WTC11 (cell line): Measurements from ENCODE around the gene TBL1XR1. TPM values are rescaled to one million over a fixed set of nuclear protein-coding genes. Genes with fewer than 3 reads are reported as not detected.

Experiments used
- ATAC-seq: fragments of 200-7000 bp; cut with Tn5 transposase; 2 replicates; pipeline ENCODE4 v1.10.0; 2021; ENCODE audit warnings: mild to moderate bottlenecking, moderate library complexity
- CTCF ChIA-PET: fragments of 300-600 bp; sonication (Branson Sonifier 250); formaldehyde crosslinking; loops from one replicate; lab custom pipeline; 2021; ENCODE audit warnings: antibody characterized with exemption; lab: Charles Lee
- POLR2A ChIA-PET: fragments of 350-600 bp; sonication (Branson Sonifier 250); formaldehyde crosslinking; loops from one replicate; lab custom pipeline; 2021; ENCODE audit warnings: antibody characterized with exemption; lab: Charles Lee
- DNase-seq: peaks from one replicate; pipeline ENCODE4 v3.0.0; 2021; ENCODE audit warnings: low spot score
- H3K27ac Mint-ChIP-seq: 2 replicates; pipeline ENCODE4 v1.8.0; 2021; ENCODE audit warnings: mixed read lengths
- H3K27me3 Mint-ChIP-seq: 2 replicates; pipeline ENCODE4 v1.8.0; 2021; ENCODE audit warnings: low read depth, mild to moderate bottlenecking, moderate library complexity, mixed read lengths
- H3K36me3 Mint-ChIP-seq: 2 replicates; pipeline ENCODE4 v1.8.0; 2021; ENCODE audit warnings: mixed read lengths
- H3K4me1 Mint-ChIP-seq: 2 replicates; pipeline ENCODE4 v1.8.0; 2022; ENCODE audit warnings: mixed read lengths
- H3K4me3 Mint-ChIP-seq: 2 replicates; pipeline ENCODE4 v1.8.0; 2021; ENCODE audit warnings: mild to moderate bottlenecking, moderate library complexity, mixed read lengths
- H3K9me3 Mint-ChIP-seq: 2 replicates; pipeline ENCODE4 v1.8.0; 2021; ENCODE audit warnings: mixed read lengths
- AR ChIP-seq: fragments of 250-450 bp; sonication (Bioruptor Pico); IDR thresholded peaks from 2 replicates; pipeline ENCODE4 v1.9.0; 2021; ENCODE audit warnings: mild to moderate bottlenecking
- ATF6 ChIP-seq: sonication (generic); formaldehyde crosslinking; IDR thresholded peaks from 2 replicates; pipeline ENCODE4 v1.8.1; 2023; ENCODE audit warnings: mild to moderate bottlenecking, missing genetic modification reagents
- CBFB ChIP-seq: sonication (generic); formaldehyde crosslinking; IDR thresholded peaks from 2 replicates; pipeline ENCODE4 v1.8.1; 2022; ENCODE audit warnings: mild to moderate bottlenecking, low read depth, missing genetic modification reagents
- E2F5 ChIP-seq: sonication (generic); formaldehyde crosslinking; IDR thresholded peaks from 2 replicates; pipeline ENCODE4 v1.8.1; 2022; ENCODE audit warnings: mild to moderate bottlenecking, moderate library complexity, missing genetic modification reagents
- FOXP4 ChIP-seq: sonication (generic); formaldehyde crosslinking; IDR thresholded peaks from 2 replicates; pipeline ENCODE4 v1.8.0; 2022; ENCODE audit warnings: mild to moderate bottlenecking, missing genetic modification reagents
- GABPB1 ChIP-seq: sonication (generic); formaldehyde crosslinking; IDR thresholded peaks from 2 replicates; pipeline ENCODE4 v1.8.1; 2023; ENCODE audit warnings: mild to moderate bottlenecking, missing genetic modification reagents
- JAZF1 ChIP-seq: fragments of 250-450 bp; sonication (Bioruptor Pico); IDR thresholded peaks from 2 replicates; pipeline ENCODE4 v1.9.0; 2021; ENCODE audit warnings: moderate library complexity, mild to moderate bottlenecking, inconsistent platforms
- MLX ChIP-seq: sonication (generic); formaldehyde crosslinking; IDR thresholded peaks from 2 replicates; pipeline ENCODE4 v1.8.1; 2023; ENCODE audit warnings: mild to moderate bottlenecking, missing genetic modification reagents, moderate library complexity
- NFE2L1 ChIP-seq: sonication (generic); formaldehyde crosslinking; IDR thresholded peaks from 2 replicates; pipeline ENCODE4 v1.8.1; 2023; ENCODE audit warnings: missing genetic modification reagents
- NFYB ChIP-seq: sonication (generic); formaldehyde crosslinking; conservative IDR thresholded peaks from 2 replicates; pipeline ENCODE4 v1.8.0; 2022; ENCODE audit warnings: low read depth, missing genetic modification reagents
- NR1H2 ChIP-seq: sonication (generic); formaldehyde crosslinking; IDR thresholded peaks from 2 replicates; pipeline ENCODE4 v1.9.0; 2021; ENCODE audit warnings: mild to moderate bottlenecking, moderate library complexity, missing genetic modification reagents
- RELA ChIP-seq: sonication (generic); formaldehyde crosslinking; IDR thresholded peaks from 2 replicates; pipeline ENCODE4 v1.8.1; 2022; ENCODE audit warnings: missing genetic modification reagents, mild to moderate bottlenecking, borderline replicate concordance
- STAT6 ChIP-seq: sonication (generic); formaldehyde crosslinking; conservative IDR thresholded peaks from 2 replicates; pipeline ENCODE4 v1.8.1; 2023; ENCODE audit warnings: mild to moderate bottlenecking, low read depth, missing genetic modification reagents, moderate library complexity
- TP53 ChIP-seq: sonication (generic); formaldehyde crosslinking; IDR thresholded peaks from 2 replicates; pipeline ENCODE4 v1.8.1; 2023; ENCODE audit warnings: mild to moderate bottlenecking, missing genetic modification reagents
- ZMAT4 ChIP-seq: fragments of 250-450 bp; sonication (Bioruptor Pico); IDR thresholded peaks from 2 replicates; pipeline ENCODE4 v1.9.0; 2021; ENCODE audit warnings: mild to moderate bottlenecking
- ZNF138 ChIP-seq: sonication (generic); formaldehyde crosslinking; conservative IDR thresholded peaks from 2 replicates; pipeline ENCODE4 v1.8.1; 2022; ENCODE audit warnings: mild to moderate bottlenecking, moderate library complexity, missing genetic modification reagents
- ZNF232 ChIP-seq: sonication (generic); formaldehyde crosslinking; IDR thresholded peaks from 2 replicates; pipeline ENCODE4 v1.8.0; 2022; ENCODE audit warnings: mild to moderate bottlenecking, missing genetic modification reagents
- ZNF396 ChIP-seq: fragments of 250-450 bp; sonication (Bioruptor Pico); IDR thresholded peaks from 2 replicates; pipeline ENCODE4 v1.8.0; 2021; ENCODE audit warnings: mild to moderate bottlenecking, moderate library complexity, borderline replicate concordance
- ZNF425 ChIP-seq: fragments of 250-450 bp; sonication (Bioruptor Pico); conservative IDR thresholded peaks from 2 replicates; pipeline ENCODE4 v1.9.0; 2021; ENCODE audit warnings: mild to moderate bottlenecking
- ZNF671 ChIP-seq: fragments of 250-450 bp; sonication (Bioruptor Pico); IDR thresholded peaks from 2 replicates; pipeline ENCODE4 v1.8.0; 2021; ENCODE audit warnings: mild to moderate bottlenecking
- total RNA-seq: library from RNA; stranded (reverse); gene quantifications from 3 replicates; pipeline ENCODE4 v1.2.3, GENCODE V29; 2021

The TBL1XR1 gene
- total RNA-seq, 1 experiment from 2014 or later, result 148 TPM

- H3K36me3 Mint-ChIP-seq, result peaks cover 56% of the 10 kb centered on the region
- 0 out of 2 replicates have a peak overlapping the region, but pooled peaks have one; percentile 8 for H3K27ac Mint-ChIP-seq
- H3K9me3 Mint-ChIP-seq, result peaks cover 4% of the 10 kb centered on the region; the same call in 1 of the 2 replicates
- CTCF ChIA-PET, result no interaction called here
- no peak for DNase-seq
- peaks cover 42% of the 10 kb centered on the region for H3K4me1 Mint-ChIP-seq
- POLR2A ChIA-PET, result no interaction called here
- no peak overlapping the region for H3K4me3 Mint-ChIP-seq
- no peak for TF ChIP-seq ZNF671 (CRISPR knock-in tag)
- TF ChIP-seq ZNF425 (CRISPR knock-in tag), result no peak
- no peak for TF ChIP-seq FOXP4 (CRISPR knock-in tag)
- TF ChIP-seq STAT6 (CRISPR knock-in tag), result no peak
- no peak for TF ChIP-seq TP53 (CRISPR knock-in tag)
- TF ChIP-seq GABPB1 (CRISPR knock-in tag), result no peak
- no peak for TF ChIP-seq ZNF138
- no peak for TF ChIP-seq NFYB
- no peak for TF ChIP-seq AR (CRISPR knock-in tag)
- no peak for TF ChIP-seq NR1H2
- TF ChIP-seq ZMAT4 (CRISPR knock-in tag), result no peak
- TF ChIP-seq RELA (CRISPR knock-in tag), result no peak
- TF ChIP-seq ZNF396 (CRISPR knock-in tag), result no peak
- TF ChIP-seq ATF6 (CRISPR knock-in tag), result no peak
- TF ChIP-seq MLX (CRISPR knock-in tag), result no peak
- no peak for TF ChIP-seq JAZF1
- TF ChIP-seq E2F5 (CRISPR knock-in tag), result no peak
- TF ChIP-seq ZNF232 (CRISPR knock-in tag), result no peak
- no peak for TF ChIP-seq CBFB (CRISPR knock-in tag)
- TF ChIP-seq NFE2L1 (CRISPR knock-in tag), result no peak
- ATAC-seq, result no peak
- no peaks in the 10 kb centered on the region for H3K27me3 Mint-ChIP-seq
Observed at GRCh38 chr3:177041730-177042551, 155.3 kb downstream of the TBL1XR1 start.
